Nephron (organoid): ENCODE data around the gene GSE1.

ENCODE experiments used
- H3K27ac Mint-ChIP-seq, 3 experiments: 2 replicates each; pipeline ENCODE4 v1.8.0; 2020; ENCODE audit warnings: mixed read lengths in 3 of 3, mild to moderate bottlenecking in 2 of 3, moderate library complexity in 1 of 3
- H3K27me3 Mint-ChIP-seq: 2 replicates; pipeline ENCODE4 v1.8.0; 2021; ENCODE audit warnings: low read depth, mild to moderate bottlenecking, moderate library complexity, mixed read lengths
- H3K36me3 Mint-ChIP-seq: 2 replicates; pipeline ENCODE4 v1.8.0; 2020; ENCODE audit warnings: low read depth, mixed read lengths
- H3K4me1 Mint-ChIP-seq: 2 replicates; pipeline ENCODE4 v1.8.0; 2020; ENCODE audit warnings: mixed read lengths
- H3K4me3 Mint-ChIP-seq, 3 experiments: 2 replicates each; pipeline ENCODE4 v1.8.0; 2020; ENCODE audit warnings: mild to moderate bottlenecking in 3 of 3, mixed read lengths in 3 of 3, moderate library complexity in 2 of 3
- H3K9me3 Mint-ChIP-seq: 2 replicates; pipeline ENCODE4 v1.8.0; 2020; ENCODE audit warnings: mixed read lengths
- TF ChIP-seq, protein P1 (sequence below), 3 experiments: fragments of 200-600 bp; sonication (generic); IDR thresholded peaks; one replicate each; pipeline ENCODE4 v1.5.0; 2021; ENCODE audit warnings: antibody characterized with exemption in 3 of 3; ENCODE audit not compliant: unreplicated experiment in 3 of 3

The GSE1 gene

DNA sequence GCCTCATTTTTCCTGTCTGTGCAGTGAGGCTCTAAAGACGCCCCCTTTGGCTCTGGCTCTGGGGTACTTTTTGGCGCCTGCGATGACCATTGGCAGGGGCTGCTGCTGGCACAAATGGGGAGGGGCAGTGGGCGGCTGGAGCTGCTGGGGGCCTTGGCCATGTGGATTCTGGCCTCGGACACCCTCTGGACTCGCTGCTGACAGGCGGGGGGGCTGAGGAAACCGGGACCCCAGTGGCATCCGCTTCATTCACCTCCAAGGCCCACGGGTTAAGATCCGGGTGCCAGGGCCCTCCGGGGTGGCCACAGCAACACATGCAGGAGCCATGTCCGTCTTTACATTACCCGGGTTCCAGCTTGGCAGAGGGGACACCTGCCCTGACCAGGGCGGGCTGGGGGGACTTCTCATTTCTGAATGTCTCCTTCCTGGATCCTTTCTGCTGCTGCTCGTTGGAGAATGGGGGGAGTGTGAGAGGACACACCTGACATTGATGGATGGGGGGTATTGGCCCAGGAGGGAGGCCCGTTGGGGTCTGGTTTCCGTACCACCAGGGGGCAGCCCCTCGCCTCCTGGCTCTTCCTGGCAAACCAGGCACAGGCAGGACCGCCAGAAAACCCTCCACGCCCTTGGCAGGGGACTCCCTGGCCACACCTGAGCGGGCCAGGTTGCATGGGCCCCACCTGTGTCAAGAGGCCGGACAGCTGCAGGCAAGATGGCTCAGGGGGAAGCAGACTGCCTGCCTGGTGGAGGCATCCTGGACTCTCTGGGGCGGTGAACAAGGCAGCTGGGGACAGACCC lies 21.8 kb downstream of the GSE1 start:
- peaks cover 5% of the 10 kb centered on the region for H3K36me3 Mint-ChIP-seq
- H3K27ac Mint-ChIP-seq, result no peak overlapping the region
- TF ChIP-seq, protein P1, sequence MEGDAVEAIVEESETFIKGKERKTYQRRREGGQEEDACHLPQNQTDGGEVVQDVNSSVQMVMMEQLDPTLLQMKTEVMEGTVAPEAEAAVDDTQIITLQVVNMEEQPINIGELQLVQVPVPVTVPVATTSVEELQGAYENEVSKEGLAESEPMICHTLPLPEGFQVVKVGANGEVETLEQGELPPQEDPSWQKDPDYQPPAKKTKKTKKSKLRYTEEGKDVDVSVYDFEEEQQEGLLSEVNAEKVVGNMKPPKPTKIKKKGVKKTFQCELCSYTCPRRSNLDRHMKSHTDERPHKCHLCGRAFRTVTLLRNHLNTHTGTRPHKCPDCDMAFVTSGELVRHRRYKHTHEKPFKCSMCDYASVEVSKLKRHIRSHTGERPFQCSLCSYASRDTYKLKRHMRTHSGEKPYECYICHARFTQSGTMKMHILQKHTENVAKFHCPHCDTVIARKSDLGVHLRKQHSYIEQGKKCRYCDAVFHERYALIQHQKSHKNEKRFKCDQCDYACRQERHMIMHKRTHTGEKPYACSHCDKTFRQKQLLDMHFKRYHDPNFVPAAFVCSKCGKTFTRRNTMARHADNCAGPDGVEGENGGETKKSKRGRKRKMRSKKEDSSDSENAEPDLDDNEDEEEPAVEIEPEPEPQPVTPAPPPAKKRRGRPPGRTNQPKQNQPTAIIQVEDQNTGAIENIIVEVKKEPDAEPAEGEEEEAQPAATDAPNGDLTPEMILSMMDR (IDR thresholded peaks at IDR 0.05; ENCODE audit: unreplicated experiment in 3 of 3), result peak in 1 of 3 experiments; percentile 12
- peaks cover 6% of the 10 kb centered on the region for H3K4me1 Mint-ChIP-seq
- H3K27me3 Mint-ChIP-seq, result no peaks in the 10 kb centered on the region
- H3K4me3 Mint-ChIP-seq, result no peak overlapping the region
- H3K9me3 Mint-ChIP-seq, result no peaks in the 10 kb centered on the region

DNA sequence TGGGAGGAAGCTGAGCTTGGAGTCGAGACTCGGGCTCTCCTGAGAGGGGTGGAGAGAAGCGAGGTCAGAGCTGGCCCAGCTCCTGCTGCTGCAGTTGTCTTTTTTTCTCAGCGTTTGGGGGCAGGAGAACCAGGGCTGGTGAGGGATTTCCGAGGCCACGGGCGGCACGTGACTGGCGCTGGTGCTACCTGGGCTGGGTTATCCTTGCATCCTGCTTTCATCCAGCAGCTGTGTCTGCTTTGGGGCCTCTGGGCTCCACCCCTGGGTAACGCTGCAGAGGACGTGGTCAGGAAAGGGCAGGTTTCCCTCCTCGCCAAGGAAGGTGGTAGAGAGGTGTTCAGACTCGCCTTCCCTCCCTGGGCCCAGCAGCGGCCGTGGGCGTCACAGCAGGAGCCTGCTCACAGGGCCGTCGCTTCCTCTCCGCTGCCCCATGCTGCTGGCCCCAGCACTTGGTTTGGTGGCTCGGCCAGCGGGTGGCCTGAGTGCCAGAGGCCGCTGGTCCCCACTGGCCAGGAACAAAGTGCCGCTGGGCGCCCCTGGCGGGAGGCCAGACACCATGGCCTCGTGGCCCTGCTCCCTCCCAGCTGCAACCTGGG lies 22.5 kb downstream of the GSE1 start:
- no peaks in the 10 kb centered on the region for H3K9me3 Mint-ChIP-seq
- peaks cover under 1% of the 10 kb centered on the region for H3K36me3 Mint-ChIP-seq
- H3K4me1 Mint-ChIP-seq, result peaks cover 6% of the 10 kb centered on the region
- H3K27me3 Mint-ChIP-seq, result no peaks in the 10 kb centered on the region
- no peak overlapping the region for H3K27ac Mint-ChIP-seq
- TF ChIP-seq, protein P1 (IDR thresholded peaks at IDR 0.05; ENCODE audit: unreplicated experiment in 3 of 3), result no peak
- H3K4me3 Mint-ChIP-seq, result no peak overlapping the region

GRCh38 chr16:85636234-85636812 lies 23.2 kb downstream of the GSE1 start:
- H3K4me1 Mint-ChIP-seq, result peaks cover 6% of the 10 kb centered on the region
- H3K27ac Mint-ChIP-seq, result no peak overlapping the region
- TF ChIP-seq, protein P1 (IDR thresholded peaks at IDR 0.05; ENCODE audit: unreplicated experiment in 3 of 3), result no peak
- no peak overlapping the region for H3K4me3 Mint-ChIP-seq
- no peaks in the 10 kb centered on the region for H3K36me3 Mint-ChIP-seq
- H3K9me3 Mint-ChIP-seq, result no peaks in the 10 kb centered on the region
- H3K27me3 Mint-ChIP-seq, result no peaks in the 10 kb centered on the region

DNA sequence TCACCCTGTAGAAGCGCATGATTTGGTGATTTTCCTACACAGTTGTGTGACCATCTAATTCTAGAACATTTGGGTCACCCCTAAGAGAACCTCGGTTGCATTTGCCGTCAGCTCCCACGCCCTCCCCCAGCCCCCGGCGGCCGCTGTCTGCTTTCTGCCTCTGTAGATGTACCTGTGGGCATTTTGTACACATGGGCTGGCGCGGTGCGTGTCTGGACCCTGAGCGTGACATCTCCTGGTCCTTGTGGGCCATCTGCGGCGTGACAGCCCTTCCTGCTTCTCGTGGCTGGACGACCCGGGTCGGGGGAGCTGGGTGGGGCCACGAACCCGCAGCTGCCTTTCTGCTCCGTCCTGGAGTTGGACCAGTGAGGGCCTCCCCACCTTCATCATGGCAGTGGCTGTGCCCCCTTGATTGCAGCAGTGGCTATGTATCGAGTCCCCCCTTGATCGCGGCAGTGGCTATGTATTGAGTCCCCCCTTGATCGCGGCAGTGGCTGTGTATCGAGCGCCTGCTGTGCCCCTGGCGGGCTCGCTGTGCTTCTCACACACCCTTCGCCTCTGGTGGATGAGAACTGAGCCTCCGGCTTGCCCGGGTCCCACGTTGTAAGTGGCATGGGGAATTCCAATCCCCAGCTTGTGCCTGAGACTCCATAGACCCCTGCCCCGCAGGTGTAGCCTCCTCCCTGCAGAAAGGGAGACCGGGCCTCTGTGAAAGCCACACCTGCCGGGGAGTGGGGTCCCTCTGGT lies 24.1 kb downstream of the GSE1 start:
- no peaks in the 10 kb centered on the region for H3K9me3 Mint-ChIP-seq

DNA sequence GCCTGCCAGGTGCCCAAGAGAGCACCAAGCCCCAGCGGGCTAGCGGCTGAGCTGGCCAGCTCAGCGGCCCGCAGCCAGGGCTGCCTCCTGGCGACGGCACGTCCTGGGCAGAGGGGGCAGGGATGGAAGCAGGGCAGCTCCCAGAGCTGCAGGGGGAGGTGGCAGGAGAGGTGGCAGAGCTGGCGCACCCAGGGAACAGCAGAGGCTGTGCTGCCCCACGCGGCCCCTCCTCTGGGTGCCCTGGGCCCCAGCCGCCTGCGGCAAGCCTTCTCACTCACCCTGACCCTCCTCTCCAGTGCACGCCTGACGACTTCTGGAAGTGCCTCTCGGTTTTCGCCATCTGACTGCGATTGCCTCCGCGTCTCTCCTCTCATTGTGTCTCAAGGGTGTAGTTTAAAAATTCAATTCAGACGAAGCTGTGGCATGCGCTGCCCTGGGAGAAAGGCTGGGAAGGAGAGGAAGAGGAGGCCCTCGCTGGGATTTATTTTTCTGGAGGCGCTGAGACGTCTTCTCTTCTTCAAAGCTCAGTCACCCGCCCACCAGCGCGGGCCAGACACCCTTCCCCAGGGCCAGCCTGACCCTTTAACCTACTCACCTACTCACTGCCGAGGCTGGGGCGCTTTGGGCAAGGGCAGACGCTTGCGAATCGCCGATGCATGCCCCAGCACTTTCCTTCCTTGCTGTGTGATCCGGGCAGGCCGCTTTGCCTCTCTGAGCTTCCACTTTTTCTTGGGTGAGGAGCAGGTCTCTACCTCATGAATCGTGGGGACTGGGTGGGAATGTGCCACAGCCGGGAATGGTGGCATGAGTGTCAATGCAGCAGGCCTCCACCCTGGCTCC lies 24.9 kb downstream of the GSE1 start:
- Mint-ChIP-seq H3K36me3 (no peaks in the 10 kb centered on the region), H3K27ac (peak overlapping the region in 1 of 3 experiments; percentile 38), H3K4me1 (peaks cover 9% of the 10 kb centered on the region), H3K27me3 (no peaks in the 10 kb centered on the region), H3K4me3 (no peak overlapping the region), H3K9me3 (no peaks in the 10 kb centered on the region)
- TF ChIP-seq, protein P1 (IDR thresholded peaks at IDR 0.05; ENCODE audit: unreplicated experiment in 3 of 3), result no peak

More for the DNA sequence above, 24.1 kb downstream of the GSE1 start:
- Mint-ChIP-seq H3K36me3 (no peaks in the 10 kb centered on the region), H3K4me1 (peaks cover 6% of the 10 kb centered on the region), H3K4me3 (no peak overlapping the region), H3K27ac (no peak overlapping the region), H3K27me3 (no peaks in the 10 kb centered on the region)
- TF ChIP-seq, protein P1 (IDR thresholded peaks at IDR 0.05; ENCODE audit: unreplicated experiment in 3 of 3), result no peak
